GM03348 (cell line): Measurements from ENCODE around the gene TMEM250.
"Not testable (repeated sequence)": the region's sequence is repeated elsewhere in the genome, so short reads cannot be mapped to it uniquely, and the experiment has no call there.

Source experiments
- DNase-seq: peaks from one replicate; pipeline ENCODE4 v3.0.0; 2012; ENCODE audit warnings: low spot score

TMEM250 gene, protein sequence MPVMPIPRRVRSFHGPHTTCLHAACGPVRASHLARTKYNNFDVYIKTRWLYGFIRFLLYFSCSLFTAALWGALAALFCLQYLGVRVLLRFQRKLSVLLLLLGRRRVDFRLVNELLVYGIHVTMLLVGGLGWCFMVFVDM

GRCh38 chr9:136118320-136119060 is at the start of gene TMEM250:
Gene TMEM250 (minus strand): TSS chr9:136118875. CDS start chr9:136116900, 1,975 bp downstream.
- peak; percentile 100 for DNase-seq

GRCh38 chr9:136163248-136163850 is 44.7 kb upstream of the TMEM250 start:
- no peak for DNase-seq

GRCh38 chr9:136160995-136161610 is 42.4 kb upstream of the TMEM250 start:
- no peak for DNase-seq

GRCh38 chr9:136160381-136160841 is 41.7 kb upstream of the TMEM250 start:
- no peak for DNase-seq

- no peak for DNase-seq
Measured at GRCh38 chr9:136159851-136160250, 41.2 kb upstream of the TMEM250 start.

GRCh38 chr9:136157477-136158265 is 39.0 kb upstream of the TMEM250 start:
- no peak for DNase-seq

DNA sequence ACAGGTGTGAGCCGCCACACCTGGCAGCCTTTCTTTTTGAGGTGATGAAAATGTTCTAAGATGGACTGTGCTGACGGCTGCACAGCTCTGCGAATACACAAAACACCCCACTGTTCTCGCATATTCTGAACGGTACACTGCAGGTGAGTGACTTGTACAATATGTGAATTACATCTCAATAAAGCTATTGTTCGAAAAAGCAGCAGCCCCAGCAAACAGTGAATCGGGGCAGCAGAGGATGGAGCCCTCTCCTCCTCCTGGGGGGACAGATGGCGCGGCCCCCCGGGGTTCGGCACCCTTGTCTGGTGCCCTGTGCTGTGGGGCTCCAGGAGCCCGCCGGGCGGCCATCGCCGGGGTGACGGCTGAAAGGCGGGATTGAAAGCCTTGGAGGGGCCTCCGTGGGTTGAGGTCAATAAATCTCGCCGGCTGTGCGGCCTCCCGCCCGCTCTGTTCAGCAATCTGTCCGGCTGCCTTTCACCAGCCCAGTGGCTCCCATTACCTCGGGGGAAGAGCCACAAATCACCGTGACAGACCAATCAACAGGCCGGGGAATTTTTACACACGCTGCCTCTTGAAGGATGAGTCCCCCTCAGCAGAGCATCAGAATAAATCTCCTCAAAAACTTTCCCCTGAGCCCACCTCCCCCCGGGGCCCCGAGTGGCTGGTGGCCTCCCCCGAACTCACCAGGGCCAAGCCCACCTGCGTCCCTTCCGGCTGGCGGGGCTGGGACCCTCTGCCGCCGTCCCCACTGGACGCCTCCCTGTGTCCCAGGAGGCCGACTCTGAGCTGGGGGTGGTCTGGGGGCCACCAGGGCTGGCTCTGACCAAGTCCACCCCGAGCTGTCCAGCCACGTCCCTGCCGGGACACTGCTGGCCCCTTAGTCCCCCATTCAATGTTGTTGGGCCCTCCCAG is 37.8 kb upstream of the TMEM250 start:
- no peak for DNase-seq

- no peak for DNase-seq
Measured at GRCh38 chr9:136155576-136155975, 36.9 kb upstream of the TMEM250 start.

- no peak for DNase-seq
Measured at GRCh38 chr9:136154943-136155342, 36.3 kb upstream of the TMEM250 start.

DNA sequence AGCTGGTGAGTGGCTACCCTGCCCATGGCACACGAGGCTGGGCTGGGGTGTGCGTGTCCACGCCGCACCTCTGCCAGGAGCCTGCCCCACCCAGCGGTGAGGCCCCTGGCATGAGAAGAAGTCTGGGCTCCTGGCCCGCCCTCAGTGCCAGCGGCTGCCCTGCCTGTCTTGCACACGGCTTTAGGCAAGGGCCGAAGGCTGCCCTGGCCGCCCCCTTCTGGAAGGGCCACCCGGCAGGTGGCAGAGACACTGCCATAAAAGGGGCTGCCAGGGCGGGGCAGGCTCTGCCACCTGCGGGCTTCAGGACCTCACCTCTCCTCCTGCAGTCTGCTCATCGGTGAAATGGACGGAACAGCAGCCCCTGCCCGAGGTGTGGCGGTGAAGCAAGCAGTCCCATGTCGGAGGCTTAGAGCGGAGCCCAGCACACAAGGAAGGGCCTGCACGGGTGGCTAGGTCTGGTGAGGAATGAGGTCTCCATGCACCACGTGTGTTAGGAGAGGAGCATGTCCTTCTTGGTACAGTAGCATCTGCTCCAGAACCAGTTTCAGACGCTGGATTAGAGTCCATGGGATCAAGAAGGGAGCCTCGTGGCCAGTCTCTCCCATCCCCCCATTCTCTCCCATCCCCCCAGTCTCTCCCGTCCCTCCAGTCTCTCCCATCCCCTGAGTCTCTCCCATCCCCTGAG is 34.8 kb upstream of the TMEM250 start:
- no peak for DNase-seq

GRCh38 chr9:136152931-136153330 is 34.3 kb upstream of the TMEM250 start:
- no peak for DNase-seq

DNA sequence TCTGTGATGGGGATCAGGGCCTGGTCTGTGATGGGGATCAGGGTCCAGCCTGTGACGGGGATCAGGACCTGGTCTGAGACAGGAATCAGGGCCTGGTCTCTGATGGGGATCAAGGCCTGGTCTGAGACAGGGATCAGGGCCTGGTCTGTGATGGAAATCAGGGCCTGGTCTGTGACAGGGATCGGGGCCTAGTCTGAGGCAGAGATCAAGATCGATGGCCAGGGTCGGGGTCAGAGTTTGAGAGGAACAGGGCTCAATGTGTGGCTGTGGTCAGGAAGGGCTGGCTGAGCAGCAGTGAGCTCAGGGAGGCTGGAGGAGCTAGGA is 33.8 kb upstream of the TMEM250 start:
- no peak for DNase-seq

- DNase-seq = no peak
Measured at GRCh38 chr9:136151848-136152542, 33.3 kb upstream of the TMEM250 start.

- no peak for DNase-seq
Measured at GRCh38 chr9:136151214-136151804, 32.6 kb upstream of the TMEM250 start.

DNA sequence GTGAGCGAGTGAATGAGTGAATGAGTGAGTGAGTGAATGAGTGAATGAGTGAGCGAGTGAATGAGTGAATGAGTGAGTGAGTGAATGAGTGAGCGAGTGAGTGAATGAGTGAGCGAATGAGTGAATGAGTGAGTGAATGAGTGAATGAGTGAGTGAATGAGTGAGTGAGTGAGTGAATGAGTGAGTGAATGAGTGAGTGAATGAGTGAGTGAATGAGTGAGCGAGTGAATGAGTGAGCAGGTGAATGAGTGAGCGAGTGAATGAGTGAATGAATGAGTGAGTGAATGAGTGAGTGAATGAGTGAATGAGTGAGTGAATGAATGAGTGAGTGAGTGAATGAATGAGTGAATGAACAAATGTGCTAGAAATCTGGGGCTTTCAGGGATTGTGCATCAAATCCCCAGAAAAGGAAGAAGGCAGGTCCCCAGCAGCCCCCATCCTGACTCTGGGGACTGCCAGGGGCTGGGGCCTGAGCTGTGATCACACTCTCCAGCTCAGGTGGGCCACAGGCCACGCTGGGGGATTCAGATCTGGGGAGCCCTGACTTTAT is 32.1 kb upstream of the TMEM250 start:
- not testable (repeated sequence) for DNase-seq

DNA sequence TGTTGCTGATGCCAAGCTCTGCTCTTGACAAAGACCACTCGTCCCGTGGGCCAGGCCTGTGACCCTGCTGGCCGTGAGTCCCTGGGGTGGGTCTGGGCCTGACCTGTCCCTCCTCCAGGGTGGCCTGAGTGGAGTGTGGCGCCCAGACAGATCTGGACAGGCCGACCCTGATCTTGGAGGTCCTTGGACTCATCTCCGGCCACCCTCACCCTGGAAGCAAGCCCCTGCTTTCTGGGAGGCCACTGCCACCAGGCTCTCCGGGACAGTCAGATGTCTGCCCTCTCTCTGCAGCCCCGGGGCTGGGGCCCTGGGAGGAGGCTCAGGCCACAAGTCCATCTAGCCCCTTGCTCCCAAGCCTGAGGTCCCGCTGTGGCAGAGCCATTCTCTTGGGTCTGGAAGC is 31.2 kb upstream of the TMEM250 start:
- no peak for DNase-seq

DNA sequence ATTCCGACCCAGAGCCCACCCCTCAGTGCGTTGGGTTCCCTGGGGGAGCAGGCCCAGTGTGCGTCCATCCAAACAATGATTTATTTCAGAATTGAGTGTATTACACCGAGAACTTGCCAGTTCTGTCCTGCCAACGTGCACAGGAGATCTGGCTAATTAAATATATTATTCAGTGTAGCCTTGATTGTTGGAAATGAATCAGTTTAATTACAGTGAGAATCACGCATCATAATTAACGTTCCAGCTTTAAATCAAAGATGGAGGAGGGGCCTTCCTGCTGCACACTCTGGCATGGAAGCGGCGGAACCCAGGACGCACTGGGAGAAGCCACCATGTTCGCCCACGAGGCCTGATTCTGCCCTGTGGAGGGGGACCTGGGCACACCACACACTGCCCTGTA is 30.7 kb upstream of the TMEM250 start:
- DNase-seq = no peak

GRCh38 chr9:136148766-136149165 is 30.1 kb upstream of the TMEM250 start:
- DNase-seq = no peak
